ENCODE results near the gene CASTOR1. TPM values are rescaled to one million over a fixed set of nuclear protein-coding genes. Genes with fewer than 3 reads are reported as not detected.

Gene CASTOR1
- total RNA-seq, 1 donor from 2014 or later: 11.1 TPM

GRCh38 chr22:30248484-30248883 is 40.8 kb downstream of the CASTOR1 start:
- H3K27ac Mint-ChIP-seq: peak overlapping the region; percentile 84
- DNase-seq (ENCODE audit: low spot score): no peak
- H3K27me3 Mint-ChIP-seq (ENCODE audit: low read depth): no peaks in the 10 kb centered on the region
- H3K4me1 Mint-ChIP-seq (ENCODE audit: low read depth): peaks cover 69% of the 10 kb centered on the region
- H3K4me3 Mint-ChIP-seq (ENCODE audit: low read depth): peak overlapping the region; percentile 68
- intact Hi-C loops (cut with micrococcal nuclease): no loop called here
- no peaks in the 10 kb centered on the region for H3K9me3 Mint-ChIP-seq
- peaks cover 28% of the 10 kb centered on the region for H3K36me3 Mint-ChIP-seq (ENCODE audit: low read depth)

- no peak for DNase-seq (ENCODE audit: low spot score)
- Mint-ChIP-seq H3K4me1 (ENCODE audit: low read depth) (peaks cover 72% of the 10 kb centered on the region), H3K36me3 (ENCODE audit: low read depth) (peaks cover 33% of the 10 kb centered on the region), H3K9me3 (no peaks in the 10 kb centered on the region), H3K27me3 (ENCODE audit: low read depth) (no peaks in the 10 kb centered on the region), H3K4me3 (ENCODE audit: low read depth) (peak overlapping the region; percentile 79), H3K27ac (peak overlapping the region; percentile 84)
- intact Hi-C loops (cut with micrococcal nuclease): loop anchor here (2.0 kb wide), 4 partner anchors 19 to 139 kb away; partner anchors contain the start of gene OSM
Measured at GRCh38 chr22:30247974-30248373, 41.3 kb downstream of the CASTOR1 start.

- no peak for DNase-seq (ENCODE audit: low spot score)
- Mint-ChIP-seq H3K27me3 (ENCODE audit: low read depth) (no peaks in the 10 kb centered on the region), H3K4me3 (ENCODE audit: low read depth) (peak overlapping the region; percentile 79), H3K36me3 (ENCODE audit: low read depth) (peaks cover 37% of the 10 kb centered on the region), H3K27ac (peak overlapping the region; percentile 84), H3K9me3 (no peaks in the 10 kb centered on the region), H3K4me1 (ENCODE audit: low read depth) (peaks cover 72% of the 10 kb centered on the region)
- intact Hi-C loops (cut with micrococcal nuclease): loop anchor here (2.0 kb wide), 4 partner anchors 19 to 139 kb away; partner anchors contain the start of gene OSM
Measured at GRCh38 chr22:30247561-30247960, 41.7 kb downstream of the CASTOR1 start.

GRCh38 chr22:30246814-30247376 is 42.4 kb downstream of the CASTOR1 start:
- H3K9me3 Mint-ChIP-seq: no peaks in the 10 kb centered on the region
- intact Hi-C loops (cut with micrococcal nuclease): loop anchor here (2.0 kb wide), 4 partner anchors 20 to 138 kb away; partner anchors contain the start of gene OSM
- H3K4me1 Mint-ChIP-seq (ENCODE audit: low read depth): peaks cover 67% of the 10 kb centered on the region
- no peaks in the 10 kb centered on the region for H3K27me3 Mint-ChIP-seq (ENCODE audit: low read depth)
- peak overlapping the region; percentile 79 for H3K4me3 Mint-ChIP-seq (ENCODE audit: low read depth)
- H3K27ac Mint-ChIP-seq: peak overlapping the region; percentile 84
- no peak for DNase-seq (ENCODE audit: low spot score)
- H3K36me3 Mint-ChIP-seq (ENCODE audit: low read depth): peaks cover 44% of the 10 kb centered on the region

DNA sequence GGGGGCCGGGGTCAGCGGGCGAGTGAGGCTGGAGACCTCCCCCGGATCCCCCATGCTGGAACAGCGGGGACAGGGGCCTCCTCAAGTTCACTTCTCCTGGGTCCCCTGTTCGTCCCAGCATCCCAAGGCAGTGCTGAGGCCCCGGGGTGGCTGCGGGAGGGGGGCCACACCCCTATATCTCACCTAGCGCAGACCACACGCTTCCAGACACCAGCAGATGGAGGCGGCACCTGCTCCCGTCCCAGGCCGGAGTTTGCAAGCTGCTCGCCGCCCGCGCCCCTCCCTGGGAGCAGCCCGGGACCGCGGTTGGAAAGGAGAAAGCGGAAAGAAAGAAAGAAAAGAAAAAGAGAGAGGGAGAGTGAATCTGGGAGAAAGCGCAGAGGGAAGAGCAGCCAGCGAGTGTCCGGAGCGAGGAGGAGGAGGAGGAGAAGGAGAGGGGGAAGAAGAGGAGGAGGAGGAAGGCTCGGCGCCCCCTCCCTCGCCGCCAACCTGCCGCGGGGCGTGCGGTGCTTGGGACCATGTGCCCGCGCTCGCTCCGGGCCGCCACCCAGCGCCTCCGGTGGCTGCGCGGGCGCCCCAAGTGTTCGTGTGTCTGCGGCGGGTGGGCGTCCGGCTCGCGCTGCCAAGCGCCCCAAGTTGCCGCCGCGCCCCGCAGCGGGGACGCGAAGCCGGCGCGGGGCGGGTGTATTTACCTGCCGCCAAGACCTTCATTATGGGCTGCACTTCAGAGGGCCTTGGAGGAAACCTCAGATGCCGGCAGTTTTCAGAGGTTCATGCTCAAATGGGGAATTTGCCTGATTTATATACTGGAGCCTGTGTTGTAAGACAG is 43.1 kb downstream of the CASTOR1 start, which contains the start of gene LIF:
LIF (minus strand) TSS at position 775 of the 829 bp plus-strand sequence; CDS start at position 711, 64 bp downstream.
- peak; percentile 65 for DNase-seq (ENCODE audit: low spot score)
- no peaks in the 10 kb centered on the region for H3K9me3 Mint-ChIP-seq
- peaks cover 66% of the 10 kb centered on the region for H3K4me1 Mint-ChIP-seq (ENCODE audit: low read depth)
- peak within 1 kb of the TSS; percentile 99 for H3K27ac Mint-ChIP-seq
- intact Hi-C loops (cut with micrococcal nuclease): loop anchor here (2.0 kb wide), 4 partner anchors 21 to 137 kb away; partner anchors contain the start of gene OSM
- H3K27me3 Mint-ChIP-seq (ENCODE audit: low read depth): no peaks in the 10 kb centered on the region
- H3K36me3 Mint-ChIP-seq (ENCODE audit: low read depth): peaks cover 51% of the 10 kb centered on the region
- peak within 1 kb of the TSS; percentile 99 for H3K4me3 Mint-ChIP-seq (ENCODE audit: low read depth)

DNA sequence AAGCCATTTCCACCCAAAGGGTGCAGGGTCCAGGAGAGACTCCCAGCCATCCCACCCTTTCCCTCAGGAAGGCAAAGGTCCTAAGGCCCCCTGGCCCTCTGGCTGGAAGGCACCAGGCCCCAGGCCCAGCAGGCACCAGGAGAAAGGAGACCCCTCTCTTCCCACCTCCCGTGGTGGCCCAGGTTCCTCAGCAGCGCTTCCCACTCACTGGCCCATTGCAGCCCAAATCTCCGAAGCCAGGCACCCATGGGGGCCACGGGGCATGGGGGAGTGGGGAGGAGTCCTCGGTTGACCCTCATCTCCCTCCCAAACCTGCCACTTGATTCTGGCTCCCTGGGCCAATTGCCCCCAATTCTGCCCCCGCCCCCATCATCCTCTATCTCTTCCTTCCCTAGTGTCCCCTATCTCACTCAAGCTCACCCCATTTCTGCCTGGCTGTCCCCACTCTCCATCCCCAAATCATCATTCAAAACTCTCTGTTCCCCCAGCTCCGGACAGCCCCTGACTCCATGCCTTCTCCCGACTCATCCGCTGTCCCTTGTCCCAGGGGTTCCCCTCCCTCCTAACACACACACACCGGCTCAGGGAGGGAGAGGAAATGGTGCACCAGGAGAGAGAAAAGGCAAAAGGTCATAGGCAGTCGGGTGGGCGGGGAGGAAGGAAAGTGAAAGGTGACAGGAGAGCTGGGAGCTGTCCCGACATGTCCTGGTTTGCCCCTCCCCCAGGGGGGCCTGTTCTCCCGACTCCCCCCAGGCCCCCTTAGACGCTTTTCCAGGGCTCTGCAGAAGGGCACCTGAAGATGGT is 43.9 kb downstream of the CASTOR1 start:
- H3K4me1 Mint-ChIP-seq (ENCODE audit: low read depth): peaks cover 65% of the 10 kb centered on the region
- peaks cover 59% of the 10 kb centered on the region for H3K36me3 Mint-ChIP-seq (ENCODE audit: low read depth)
- H3K27me3 Mint-ChIP-seq (ENCODE audit: low read depth): no peaks in the 10 kb centered on the region
- H3K9me3 Mint-ChIP-seq: no peaks in the 10 kb centered on the region
- intact Hi-C loops (cut with micrococcal nuclease): no loop called here
- DNase-seq (ENCODE audit: low spot score): no peak
- peak overlapping the region; percentile 99 for H3K27ac Mint-ChIP-seq
- H3K4me3 Mint-ChIP-seq (ENCODE audit: low read depth): peak overlapping the region; percentile 99

DNA sequence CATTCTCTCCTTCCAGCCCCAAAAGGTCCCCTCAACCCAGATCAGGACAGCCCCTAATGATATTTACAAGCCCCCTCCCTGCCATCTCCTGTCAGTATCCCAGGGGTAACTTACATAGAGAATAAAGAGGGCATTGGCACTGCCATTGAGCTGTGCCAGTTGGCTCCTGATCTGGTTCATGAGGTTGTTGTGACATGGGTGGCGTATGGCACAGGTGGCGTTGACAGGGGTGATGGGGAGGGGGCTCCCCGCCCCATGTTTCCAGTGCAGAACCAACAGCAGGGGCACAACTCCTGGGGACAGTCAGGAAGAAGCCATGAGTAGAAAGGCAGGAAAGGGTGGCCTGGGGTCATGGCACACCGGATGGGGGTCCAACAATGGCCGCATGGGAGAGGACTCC is 44.7 kb downstream of the CASTOR1 start:
- Mint-ChIP-seq H3K9me3 (no peaks in the 10 kb centered on the region), H3K27me3 (ENCODE audit: low read depth) (no peaks in the 10 kb centered on the region), H3K4me3 (ENCODE audit: low read depth) (peak overlapping the region; percentile 99), H3K4me1 (ENCODE audit: low read depth) (peaks cover 57% of the 10 kb centered on the region), H3K27ac (peak overlapping the region; percentile 99), H3K36me3 (ENCODE audit: low read depth) (peaks cover 60% of the 10 kb centered on the region)
- no peak for DNase-seq (ENCODE audit: low spot score)
- intact Hi-C loops (cut with micrococcal nuclease): no loop called here

DNA sequence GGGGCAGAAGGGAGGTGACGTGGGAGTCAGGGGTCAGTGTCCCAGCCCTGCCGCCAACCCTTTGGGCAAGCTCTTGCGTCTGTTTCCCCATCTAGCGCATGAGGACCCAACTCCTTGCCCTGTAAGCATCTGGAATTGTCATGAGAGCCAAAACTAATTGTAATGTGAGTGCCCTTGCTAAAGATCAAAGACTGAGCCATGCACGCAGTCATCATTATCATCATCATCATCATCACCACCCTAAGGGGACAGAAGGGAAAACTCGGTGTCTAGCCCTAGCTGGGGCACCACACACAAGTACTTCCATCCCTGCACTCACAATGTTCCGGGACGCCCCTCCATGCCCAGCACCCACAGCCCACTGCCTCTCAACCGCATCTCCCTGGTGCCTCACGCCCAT is 45.2 kb downstream of the CASTOR1 start:
- Mint-ChIP-seq H3K4me3 (ENCODE audit: low read depth) (peak overlapping the region; percentile 99), H3K9me3 (no peaks in the 10 kb centered on the region), H3K27me3 (ENCODE audit: low read depth) (no peaks in the 10 kb centered on the region), H3K36me3 (ENCODE audit: low read depth) (peaks cover 63% of the 10 kb centered on the region), H3K4me1 (ENCODE audit: low read depth) (peaks cover 56% of the 10 kb centered on the region), H3K27ac (peak overlapping the region; percentile 99)
- DNase-seq (ENCODE audit: low spot score): no peak
- intact Hi-C loops (cut with micrococcal nuclease): no loop called here

DNA sequence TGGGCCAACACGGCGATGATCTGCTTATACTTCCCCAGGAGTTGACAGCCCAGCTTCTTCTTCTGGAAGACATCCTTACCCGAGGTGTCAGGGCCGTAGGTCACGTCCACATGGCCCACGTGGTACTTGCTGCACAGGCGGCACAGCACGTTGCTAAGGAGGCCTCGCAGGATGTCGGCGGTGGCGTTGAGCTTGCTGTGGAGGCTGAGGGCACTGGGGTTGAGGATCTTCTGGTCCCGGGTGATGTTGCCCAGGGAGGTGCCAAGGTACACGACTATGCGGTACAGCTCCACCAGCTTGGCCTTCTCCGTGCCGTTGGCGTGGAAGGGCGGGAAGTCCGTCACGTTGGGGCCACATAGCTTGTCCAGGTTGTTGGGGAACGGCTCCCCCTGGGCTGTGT is 45.6 kb downstream of the CASTOR1 start:
- Mint-ChIP-seq H3K4me1 (ENCODE audit: low read depth) (peaks cover 59% of the 10 kb centered on the region), H3K27ac (peak overlapping the region; percentile 99), H3K36me3 (ENCODE audit: low read depth) (peaks cover 63% of the 10 kb centered on the region), H3K4me3 (ENCODE audit: low read depth) (peak overlapping the region; percentile 99), H3K9me3 (no peaks in the 10 kb centered on the region), H3K27me3 (ENCODE audit: low read depth) (no peaks in the 10 kb centered on the region)
- no peak for DNase-seq (ENCODE audit: low spot score)
- intact Hi-C loops (cut with micrococcal nuclease): no loop called here

DNA sequence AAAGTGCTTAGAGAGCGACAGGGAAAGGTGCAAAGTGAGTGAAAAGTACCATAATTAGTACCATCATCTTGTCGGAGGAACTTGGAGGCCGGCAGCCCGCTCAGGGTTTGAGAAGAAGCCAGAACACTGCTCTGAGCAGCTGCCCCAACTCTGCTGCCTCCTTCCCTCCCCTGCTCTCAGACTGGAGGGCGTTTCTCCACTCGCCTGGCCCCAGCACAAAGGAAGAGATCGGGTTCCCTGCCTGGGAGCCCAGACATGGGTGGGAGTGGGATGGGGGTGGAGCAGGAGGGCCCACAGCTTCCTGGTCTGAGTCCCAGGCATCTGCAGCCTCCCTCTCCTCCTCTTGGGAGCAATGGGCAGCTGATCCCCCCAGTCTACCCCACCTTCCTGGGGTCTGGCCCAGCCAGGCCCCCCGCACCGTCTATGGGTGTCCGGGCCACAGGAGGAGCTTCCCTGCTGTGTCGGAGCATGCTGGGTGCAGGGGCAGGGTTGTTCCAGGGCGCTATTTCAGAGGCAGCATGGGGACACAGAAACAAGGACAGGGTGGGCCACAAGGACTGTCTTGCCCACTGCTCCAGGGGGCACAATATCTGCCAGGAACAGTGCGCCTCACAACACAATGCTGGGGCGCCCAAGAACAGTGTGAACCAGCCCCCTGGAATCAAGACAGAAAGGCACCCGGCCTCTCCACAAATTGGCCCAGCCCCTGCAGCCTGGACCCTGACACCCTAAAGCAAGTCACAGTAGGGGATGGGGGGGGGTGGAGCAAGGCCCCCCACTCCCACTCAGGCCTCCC is 47.5 kb downstream of the CASTOR1 start:
- Mint-ChIP-seq H3K27me3 (ENCODE audit: low read depth) (no peaks in the 10 kb centered on the region), H3K27ac (peak overlapping the region; percentile 58), H3K9me3 (no peaks in the 10 kb centered on the region), H3K4me3 (ENCODE audit: low read depth) (peak overlapping the region; percentile 99), H3K36me3 (ENCODE audit: low read depth) (peaks cover 63% of the 10 kb centered on the region), H3K4me1 (ENCODE audit: low read depth) (peaks cover 50% of the 10 kb centered on the region)
- intact Hi-C loops (cut with micrococcal nuclease): no loop called here
- DNase-seq (ENCODE audit: low spot score): no peak

DNA sequence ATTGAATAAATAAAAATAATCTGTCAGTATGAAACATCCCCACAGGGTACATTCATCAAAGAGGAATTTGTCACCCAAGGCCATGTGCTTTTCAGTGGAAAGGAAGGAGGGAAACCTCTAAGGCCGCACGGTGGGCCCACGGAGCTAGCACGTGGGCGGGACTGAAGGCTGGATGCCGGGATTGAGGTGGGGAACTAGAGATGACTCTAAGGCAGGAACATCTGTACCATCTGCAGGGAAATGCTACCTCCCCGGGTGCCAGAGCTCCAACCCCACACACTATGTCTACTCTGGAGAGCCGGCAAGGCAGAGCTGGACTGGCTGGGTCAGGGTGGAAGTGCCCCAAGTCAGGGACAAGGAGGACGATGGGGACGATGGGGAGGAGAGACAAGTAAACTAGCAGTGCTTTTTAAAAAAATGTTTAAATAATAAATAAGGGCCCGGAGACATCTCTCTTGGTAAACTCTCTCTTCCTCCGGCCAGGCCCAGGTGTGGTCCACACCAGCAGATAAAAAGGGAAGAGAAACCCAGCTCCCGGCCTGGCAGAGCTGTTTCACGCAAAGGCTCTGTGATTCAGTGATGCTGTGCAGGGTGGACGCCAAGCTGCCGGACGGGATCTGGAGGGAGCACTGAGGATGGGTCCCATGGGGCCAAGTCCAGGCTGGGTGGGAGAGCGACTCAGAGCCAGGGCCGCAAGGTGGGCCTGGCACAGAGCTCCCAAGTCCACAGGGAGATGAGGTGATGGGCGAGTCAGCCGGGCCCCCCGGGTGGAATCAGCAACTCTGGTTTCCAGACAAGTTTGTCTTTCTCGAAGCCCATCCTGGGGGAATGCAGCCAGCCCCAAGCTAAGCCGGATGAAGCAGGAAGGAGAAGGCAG is 48.5 kb downstream of the CASTOR1 start:
- H3K9me3 Mint-ChIP-seq: no peaks in the 10 kb centered on the region
- peaks cover 57% of the 10 kb centered on the region for H3K4me1 Mint-ChIP-seq (ENCODE audit: low read depth)
- intact Hi-C loops (cut with micrococcal nuclease): no loop called here
- peaks cover 58% of the 10 kb centered on the region for H3K36me3 Mint-ChIP-seq (ENCODE audit: low read depth)
- DNase-seq (ENCODE audit: low spot score): no peak
- H3K4me3 Mint-ChIP-seq (ENCODE audit: low read depth): peak overlapping the region; percentile 64
- H3K27me3 Mint-ChIP-seq (ENCODE audit: low read depth): no peaks in the 10 kb centered on the region
- H3K27ac Mint-ChIP-seq: peak overlapping the region; percentile 68
